GM19395 (cell line): Measurements from ENCODE around the gene LIN7A.

Experiments used
- ATAC-seq: cut with Tn5 transposase; IDR thresholded peaks from one replicate; pipeline ENCODE4 v1.9.1; 2021; ENCODE audit warnings: mild to moderate bottlenecking, moderate library complexity; ENCODE audit not compliant: unreplicated experiment

Gene LIN7A

GRCh38 chr12:80861641-80862378 lies 75.9 kb downstream of the LIN7A start:
- ATAC-seq = no peak

DNA sequence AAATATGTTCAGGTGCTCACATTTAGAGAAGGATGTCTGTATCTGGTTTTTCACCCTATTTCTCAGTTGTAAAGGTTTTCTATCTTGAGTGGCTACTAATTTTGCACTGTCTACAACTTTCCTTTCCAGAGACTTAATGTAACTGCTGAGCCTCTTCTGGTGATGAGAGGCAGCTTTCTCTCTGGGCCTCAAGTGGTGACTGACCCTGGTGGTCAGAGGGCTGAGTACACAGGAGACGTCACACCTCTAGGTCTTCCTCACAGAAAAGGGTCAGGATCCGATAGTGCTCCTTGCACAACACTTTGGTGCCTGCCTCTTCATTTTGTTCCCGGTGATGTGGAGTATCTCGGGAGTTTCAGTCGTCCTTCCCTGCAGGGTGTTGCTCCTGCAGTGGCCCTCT lies 76.8 kb downstream of the LIN7A start:
- ATAC-seq = no peak

GRCh38 chr12:80860206-80860605 lies 77.5 kb downstream of the LIN7A start:
- ATAC-seq = no peak

DNA sequence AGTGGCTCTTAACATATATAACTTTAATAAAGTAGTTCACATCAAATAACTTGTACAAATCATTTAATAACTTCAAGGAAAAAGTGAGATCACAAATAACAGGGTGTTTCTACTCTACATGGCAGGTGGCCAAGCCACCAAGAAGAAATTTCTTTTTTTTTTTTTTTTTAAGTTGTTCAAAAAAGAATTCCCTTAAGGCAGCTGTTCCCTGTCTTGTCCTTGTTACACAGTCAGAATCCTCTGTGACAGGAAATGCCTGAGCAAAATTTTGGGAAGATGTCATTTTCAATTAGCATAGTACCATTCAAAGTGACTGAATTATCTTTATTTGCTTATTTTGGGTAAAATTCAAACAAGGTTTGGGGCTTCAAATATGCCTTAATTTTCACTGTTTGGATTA lies 79.4 kb downstream of the LIN7A start:
- ATAC-seq = no peak

DNA sequence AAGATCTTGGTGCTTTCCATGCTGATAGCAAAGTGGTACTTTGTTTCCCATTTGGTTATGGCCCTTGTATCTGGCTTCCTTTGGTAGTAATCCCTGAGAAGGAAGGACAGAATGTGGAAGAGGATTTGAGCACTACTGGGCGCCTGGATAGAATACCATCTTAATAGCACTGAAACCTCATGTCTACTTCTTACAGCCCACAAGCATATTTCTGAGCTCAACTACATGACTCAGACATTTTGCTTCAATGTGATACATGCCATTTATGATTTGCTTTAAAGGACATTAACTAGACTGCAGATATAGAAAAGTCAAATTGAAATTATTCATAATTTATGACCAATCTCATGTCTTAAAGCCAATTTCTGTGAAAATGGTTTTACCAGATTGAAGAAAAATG lies 80.4 kb downstream of the LIN7A start:
- ATAC-seq = no peak

DNA sequence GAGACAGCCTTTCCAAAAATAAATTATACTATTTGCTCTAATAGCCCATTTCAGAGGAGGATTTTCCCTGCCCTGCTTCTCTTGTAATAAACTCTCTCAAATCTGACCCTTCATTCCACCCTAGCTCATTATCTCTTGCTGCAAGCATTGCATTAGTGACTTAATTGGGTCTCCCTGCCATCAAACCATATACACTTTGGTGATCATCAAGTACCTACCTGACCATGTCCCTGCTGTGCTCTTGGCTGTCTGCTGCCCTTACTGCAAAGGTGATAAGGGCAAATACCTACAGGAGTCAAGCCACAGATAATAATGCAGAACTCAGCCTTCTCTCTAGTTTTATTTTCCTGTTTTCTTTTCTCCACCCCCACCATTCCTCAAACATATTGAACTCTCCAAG lies 88.4 kb downstream of the LIN7A start:
- ATAC-seq = no peak

DNA sequence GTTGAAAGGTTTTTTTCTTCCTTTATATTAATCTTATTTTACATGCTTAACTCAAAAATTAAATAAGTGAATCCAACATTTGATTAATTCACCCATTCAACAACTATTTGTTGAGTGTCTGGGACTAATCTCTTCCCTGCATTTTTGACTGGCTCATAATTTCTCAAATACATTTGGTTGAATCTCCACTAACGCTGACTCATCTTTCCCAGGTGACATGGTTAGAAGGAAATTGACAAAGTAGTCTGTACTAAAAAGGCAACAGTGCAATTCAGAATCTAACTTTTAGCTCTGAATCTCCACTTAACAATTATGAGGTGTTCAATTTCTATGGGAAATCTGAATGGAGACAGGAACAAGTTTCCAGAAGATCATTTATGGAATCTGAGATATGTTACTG lies 88.9 kb downstream of the LIN7A start:
- ATAC-seq = no peak

DNA sequence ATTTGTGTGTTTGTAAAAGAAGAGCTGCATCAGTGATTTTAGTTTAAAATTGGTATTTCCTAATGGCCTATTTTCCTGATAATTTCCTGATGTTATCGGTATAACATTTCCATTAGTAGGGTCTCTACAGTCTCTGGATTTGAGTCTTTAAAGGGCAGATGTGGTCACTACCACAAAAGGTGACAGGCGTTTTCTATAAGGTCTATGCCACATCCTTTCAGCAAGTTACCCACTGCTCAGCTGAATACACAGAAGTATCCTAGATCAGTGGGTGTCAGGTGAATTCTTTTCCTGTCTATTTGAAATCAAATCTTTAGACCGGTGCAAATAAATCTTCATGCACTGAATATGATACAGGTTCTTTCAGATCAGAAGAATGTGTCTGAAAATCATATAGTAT lies 90.2 kb downstream of the LIN7A start:
- ATAC-seq = no peak

GRCh38 chr12:80846952-80847351 lies 90.8 kb downstream of the LIN7A start:
- ATAC-seq = no peak

DNA sequence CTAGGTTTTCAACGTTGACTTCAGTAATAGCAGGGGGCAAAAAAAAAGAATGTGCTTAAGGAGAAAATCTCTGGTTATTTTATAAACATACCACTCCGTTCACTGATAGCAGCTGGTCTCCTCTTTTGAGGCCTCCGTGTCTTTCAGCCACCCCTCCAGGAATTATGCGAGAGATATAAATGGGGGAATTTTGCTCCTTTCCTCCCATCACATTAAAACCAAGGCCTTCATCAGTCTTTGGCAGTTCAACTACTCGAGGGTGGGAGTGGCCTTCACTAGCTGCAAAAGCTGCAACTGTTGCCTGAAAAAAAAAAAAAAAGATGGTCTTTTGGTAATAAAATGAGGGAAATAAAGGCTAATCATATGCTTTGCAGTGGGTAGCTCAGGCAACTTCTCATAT lies 92.1 kb downstream of the LIN7A start:
- no peak for ATAC-seq

DNA sequence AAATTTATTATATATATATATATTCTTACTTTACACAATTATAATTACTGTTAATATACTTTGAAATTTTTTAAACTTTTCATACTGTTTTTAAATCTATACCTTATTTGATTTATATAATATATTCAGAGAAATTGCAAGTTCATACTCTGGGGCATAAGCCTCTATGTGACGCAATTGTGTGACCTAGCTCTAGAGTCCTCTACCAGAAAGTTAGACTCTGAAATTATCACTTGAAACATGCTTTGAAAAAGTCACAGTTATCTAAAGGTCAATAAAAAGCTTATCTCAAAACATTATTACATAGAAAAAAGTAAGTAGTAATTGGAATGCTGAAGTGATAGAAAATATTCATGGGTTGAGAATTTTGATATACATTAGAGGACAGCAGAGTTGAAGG lies 93.8 kb downstream of the LIN7A start:
- ATAC-seq = no peak

GRCh38 chr12:80838708-80839107 lies 99.0 kb downstream of the LIN7A start:
- peak; percentile 46 for ATAC-seq

GRCh38 chr12:80838024-80838658 lies 99.6 kb downstream of the LIN7A start:
- ATAC-seq = peak; percentile 2

- peak; percentile 59 for ATAC-seq
These were observed 100.3 kb downstream of the LIN7A start for GRCh38 chr12:80837342-80837978.

DNA sequence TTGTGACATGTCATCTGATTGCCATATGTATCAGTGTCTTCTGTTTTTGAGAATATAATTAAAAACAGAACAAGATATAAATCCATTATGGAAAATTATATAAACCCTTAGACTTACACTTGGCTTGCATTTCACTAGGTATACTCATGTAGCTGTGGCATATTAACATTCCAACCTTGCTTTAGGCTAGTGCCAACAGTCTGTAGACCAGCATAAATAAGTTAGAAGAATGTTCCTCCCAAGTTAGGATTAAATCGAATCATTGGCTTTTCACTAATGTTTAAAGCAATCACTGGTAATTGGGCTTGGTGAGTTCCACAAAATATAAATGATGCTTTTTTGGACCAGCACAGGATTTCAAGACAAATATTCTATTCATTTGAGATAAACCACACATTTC lies 103.0 kb downstream of the LIN7A start:
- ATAC-seq = no peak

- ATAC-seq = no peak
These were observed 107.1 kb downstream of the LIN7A start for GRCh38 chr12:80830533-80831088.

DNA sequence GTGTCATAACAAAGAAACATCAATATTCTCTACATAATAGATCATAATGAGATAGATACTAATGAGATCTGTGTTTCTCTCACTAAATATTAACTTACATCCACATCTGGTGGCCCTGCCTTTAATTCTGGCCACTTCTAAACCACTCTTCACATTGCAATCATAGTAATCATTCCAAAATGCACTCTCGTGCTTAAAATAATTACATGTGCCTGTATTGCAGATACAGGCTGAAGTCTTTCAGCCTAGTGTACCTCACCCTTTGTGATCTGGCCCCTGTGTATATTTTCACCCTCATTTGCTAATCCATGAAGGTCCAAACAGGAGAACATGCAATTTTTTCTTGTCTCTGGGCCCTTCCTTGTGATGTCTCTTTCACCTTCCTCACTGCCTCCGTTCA lies 108.0 kb downstream of the LIN7A start:
- no peak for ATAC-seq

DNA sequence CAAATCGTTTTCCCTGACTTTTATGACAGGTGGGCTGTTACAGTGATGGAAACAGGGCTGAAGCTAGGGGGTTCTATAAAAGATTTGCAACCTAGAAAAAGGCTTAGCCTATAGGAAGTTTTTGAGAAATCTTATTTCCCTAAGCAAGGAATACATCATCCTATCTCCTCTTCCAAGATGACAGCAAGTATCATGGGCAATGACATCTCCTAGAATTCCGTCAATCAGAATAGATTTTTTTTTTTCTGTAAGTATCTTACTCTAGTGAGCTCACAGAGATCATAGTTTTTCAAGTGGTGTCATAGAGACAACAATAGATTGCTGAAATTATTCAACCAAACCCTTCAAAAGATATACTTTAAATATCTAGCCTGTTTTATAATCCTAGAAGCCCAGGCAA lies 112.2 kb downstream of the LIN7A start:
- no peak for ATAC-seq

DNA sequence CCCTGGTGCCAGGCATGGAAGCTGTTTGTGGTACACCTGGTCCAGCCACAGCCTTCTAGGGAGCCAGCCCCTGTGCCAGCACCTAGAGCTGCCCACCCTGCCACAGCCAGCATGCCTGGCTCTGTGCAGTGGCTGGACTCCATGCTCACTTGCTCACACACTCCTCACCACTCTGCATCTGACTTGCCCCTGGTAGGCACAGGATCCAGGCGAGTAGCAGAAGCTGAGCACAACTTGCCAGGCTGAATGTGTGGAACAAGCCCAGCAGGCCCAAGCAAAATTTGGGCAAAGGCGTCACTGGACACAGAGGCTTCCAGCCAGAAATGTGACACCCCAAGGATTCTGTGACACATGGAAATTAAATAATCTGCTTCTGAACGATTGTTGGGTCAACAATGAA lies 114.3 kb downstream of the LIN7A start:
- ATAC-seq = no peak

DNA sequence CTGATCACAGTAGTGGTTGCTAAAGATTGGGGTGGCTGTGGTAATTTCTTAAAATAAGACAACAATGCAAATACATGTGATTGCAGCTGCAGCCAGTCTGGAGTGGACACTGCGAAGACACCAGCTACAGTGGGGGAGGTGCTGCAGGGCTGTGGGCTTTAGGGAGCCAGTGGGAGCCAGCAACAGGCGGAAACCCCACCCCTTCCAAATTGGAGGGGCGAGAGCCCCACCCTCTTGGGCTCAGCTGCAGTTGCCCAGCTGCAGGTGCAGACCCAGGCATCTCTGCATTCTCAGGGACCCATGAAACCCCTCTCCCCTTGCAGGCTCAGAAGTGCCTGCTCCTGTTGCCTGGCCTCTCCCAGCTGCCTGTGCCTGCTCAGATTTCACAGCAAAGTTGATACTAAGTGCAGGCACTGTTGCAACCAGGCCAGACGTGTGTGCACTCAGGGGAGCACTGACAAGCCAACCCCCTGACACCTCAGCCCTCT lies 116.2 kb downstream of the LIN7A start:
- ATAC-seq = no peak

GRCh38 chr12:80818878-80819277 lies 118.9 kb downstream of the LIN7A start:
- no peak for ATAC-seq

GRCh38 chr12:80815351-80815750 lies 122.4 kb downstream of the LIN7A start:
- no peak for ATAC-seq
